Hepatocyte (in vitro differentiated cells): ENCODE data around the gene FAM221B.

Source experiments
- CTCF ChIP-seq: fragments of 200-600 bp; sonication (generic); IDR thresholded peaks from 2 replicates; pipeline ENCODE4 v1.5.1; 2016; ENCODE audit warnings: antibody characterized with exemption, mild to moderate bottlenecking; ENCODE audit not compliant: poor library complexity
- EZH2phosphoT487 ChIP-seq: fragments of 200-600 bp; sonication (generic); IDR thresholded peaks from one replicate; pipeline ENCODE4 v1.6.1; 2018; ENCODE audit warnings: antibody characterized with exemption, mild to moderate bottlenecking, low read depth, moderate library complexity; ENCODE audit not compliant: unreplicated experiment, severe bottlenecking

- TF ChIP-seq EZH2phosphoT487 (no peak), CTCF (peak; percentile 22)
Measured at GRCh38 chr9:35835216-35835632, 6.7 kb upstream of the FAM221B start.
